Smooth muscle cell (in vitro differentiated cells): ENCODE measurements around the gene BDP1. TPM values are rescaled to one million over a fixed set of nuclear protein-coding genes. Genes with fewer than 3 reads are reported as not detected.
"Not testable (repeated sequence)": the region's sequence is repeated elsewhere in the genome, so short reads cannot be mapped to it uniquely, and the experiment has no call there.

Experiments used
- DNase-seq: peaks from one replicate; lab custom pipeline; 2025; ENCODE audit not compliant: unreplicated experiment; lab: John Stamatoyannopoulos, UW
- H2AFZ ChIP-seq: fragments of 200-600 bp; sonication (generic); 2 replicates; pipeline ENCODE4 v1.6.0; 2016; ENCODE audit warnings: antibody characterized with exemption, low read depth, mild to moderate bottlenecking
- H3F3A ChIP-seq: fragments of 200-600 bp; sonication (generic); 2 replicates; pipeline ENCODE4 v1.6.0; 2017; ENCODE audit warnings: antibody characterized with exemption, low read depth
- H3K27ac ChIP-seq: fragments of 200-600 bp; sonication (generic); 2 replicates; pipeline ENCODE4 v1.5.1; 2016; ENCODE audit warnings: low read depth, mild to moderate bottlenecking
- H3K27me3 ChIP-seq: fragments of 200-600 bp; sonication (generic); 2 replicates; pipeline ENCODE4 v1.6.1; 2016; ENCODE audit warnings: low read depth, mild to moderate bottlenecking
- H3K36me3 ChIP-seq: fragments of 200-600 bp; sonication (generic); 2 replicates; pipeline ENCODE4 v1.5.1; 2016; ENCODE audit warnings: low read depth
- H3K4me1 ChIP-seq: fragments of 200-600 bp; sonication (generic); 2 replicates; pipeline ENCODE4 v1.5.1; 2016; ENCODE audit warnings: low read depth
- H3K4me2 ChIP-seq: fragments of 200-600 bp; sonication (generic); 2 replicates; pipeline ENCODE4 v1.6.0; 2016; ENCODE audit warnings: mild to moderate bottlenecking
- H3K4me3 ChIP-seq: fragments of 200-600 bp; sonication (generic); 2 replicates; pipeline ENCODE4 v1.5.1; 2016; ENCODE audit warnings: mild to moderate bottlenecking
- H3K79me2 ChIP-seq: fragments of 200-600 bp; sonication (generic); 2 replicates; pipeline ENCODE4 v1.6.0; 2016; ENCODE audit warnings: low read depth, mild to moderate bottlenecking
- H3K9ac ChIP-seq: fragments of 200-600 bp; sonication (generic); 2 replicates; pipeline ENCODE4 v1.6.0; 2016; ENCODE audit warnings: low read depth
- H3K9me3 ChIP-seq: fragments of 200-600 bp; sonication (generic); replicated peaks from 2 replicates; pipeline ENCODE4 v1.5.1; 2016; ENCODE audit warnings: low read depth
- H4K20me1 ChIP-seq: fragments of 200-600 bp; sonication (generic); 2 replicates; pipeline ENCODE4 v1.6.0; 2016; ENCODE audit warnings: low read depth
- CTCF ChIP-seq: fragments of 200-600 bp; sonication (generic); IDR thresholded peaks from 2 replicates; pipeline ENCODE4 v1.5.1; 2017; ENCODE audit warnings: borderline replicate concordance, mild to moderate bottlenecking, antibody characterized with exemption; ENCODE audit not compliant: insufficient read depth, poor library complexity, severe bottlenecking
- WGBS: methylation state at CpG from one replicate; pipeline ENCODE4 v1.1.7; 2016; ENCODE audit warnings: low lambda C conversion rate; 5-methylcytosine and 5-hydroxymethylcytosine counted together
- polyA plus RNA-seq: library from polyadenylated mRNA; unstranded; fragments of >200 nt; fragmentation: Nextera tagmentation; extraction: Ambion mirVana; gene quantifications from 2 replicates; pipeline ENCODE4 v1.2.1, GENCODE V29; 2016
- total RNA-seq: library from RNA; depleted of rRNA; stranded (reverse); fragments of >200 nt; gene quantifications from 2 replicates; pipeline ENCODE4 v1.2.3, GENCODE V29; 2014

BDP1 gene
- total and polyA plus RNA-seq, 2 experiments from 2014 or later: 13.5 to 32.8 TPM

- no peaks in the 10 kb centered on the region for H3K79me2 ChIP-seq
- DNase-seq: no peak
- H3K4me1 ChIP-seq: no peaks in the 10 kb centered on the region
- no peaks in the 10 kb centered on the region for H3K9me3 ChIP-seq
- H3K36me3 ChIP-seq: no peaks in the 10 kb centered on the region
- H3K27ac ChIP-seq: no peak overlapping the region
- no peak overlapping the region for H2AFZ ChIP-seq
- H3K9ac ChIP-seq: no peak overlapping the region
- no peaks in the 10 kb centered on the region for H4K20me1 ChIP-seq
- no peak overlapping the region for H3K4me3 ChIP-seq
- no peak overlapping the region for H3K4me2 ChIP-seq
- H3K27me3 ChIP-seq: no peaks in the 10 kb centered on the region
- TF ChIP-seq CTCF: no peak
- no peaks in the 10 kb centered on the region for H3F3A ChIP-seq
- WGBS: 85% methylated on average over 7 of the region's 7 CpGs
Measured at GRCh38 chr5:71573591-71573990, 118.1 kb downstream of the BDP1 start.

GRCh38 chr5:71575588-71575987, 120.1 kb downstream of the BDP1 start:
- H2AFZ ChIP-seq, H3K27me3 ChIP-seq, H3K9me3 ChIP-seq, H3K27ac ChIP-seq, H3K79me2 ChIP-seq, H3K4me2 ChIP-seq, H3F3A ChIP-seq, H3K36me3 ChIP-seq, DNase-seq, H4K20me1 ChIP-seq, H3K4me3 ChIP-seq, H3K9ac ChIP-seq, H3K4me1 ChIP-seq: not testable (repeated sequence)
- WGBS: 95% methylated on average over 4 of the region's 4 CpGs

GRCh38 chr5:71576241-71576640, 120.8 kb downstream of the BDP1 start:
- no peak for DNase-seq
- Histone ChIP-seq H3F3A (no peaks in the 10 kb centered on the region), H3K4me3 (no peak overlapping the region), H4K20me1 (no peaks in the 10 kb centered on the region), H3K9ac (no peak overlapping the region), H3K4me1 (no peaks in the 10 kb centered on the region), H2AFZ (no peak overlapping the region), H3K36me3 (no peaks in the 10 kb centered on the region), H3K27me3 (no peaks in the 10 kb centered on the region), H3K27ac (no peak overlapping the region), H3K4me2 (no peak overlapping the region), H3K9me3 (no peaks in the 10 kb centered on the region), H3K79me2 (no peaks in the 10 kb centered on the region)
- TF ChIP-seq CTCF: no peak
- WGBS: 98% methylated on average over 3 of the region's 3 CpGs

GRCh38 chr5:71577839-71578238, 122.4 kb downstream of the BDP1 start:
- H3K27ac ChIP-seq, H3F3A ChIP-seq, H3K27me3 ChIP-seq, DNase-seq, H3K79me2 ChIP-seq, H3K4me2 ChIP-seq, H3K9me3 ChIP-seq, H2AFZ ChIP-seq, H3K9ac ChIP-seq, H3K4me1 ChIP-seq, H3K36me3 ChIP-seq, H4K20me1 ChIP-seq, H3K4me3 ChIP-seq: not testable (repeated sequence)
- WGBS: 72% methylated on average over 6 of the region's 6 CpGs

GRCh38 chr5:71582945-71583584, 127.6 kb downstream of the BDP1 start:
- Histone ChIP-seq H3K36me3 (no peaks in the 10 kb centered on the region), H3K4me2 (no peak overlapping the region), H3K4me1 (no peaks in the 10 kb centered on the region), H3K9me3 (no peaks in the 10 kb centered on the region), H3K79me2 (no peaks in the 10 kb centered on the region), H3K4me3 (no peak overlapping the region), H2AFZ (no peak overlapping the region), H3K27ac (no peak overlapping the region), H3K9ac (no peak overlapping the region), H4K20me1 (no peaks in the 10 kb centered on the region), H3F3A (no peaks in the 10 kb centered on the region), H3K27me3 (no peaks in the 10 kb centered on the region)
- no peak for DNase-seq
- 96% methylated on average over 4 of the region's 4 CpGs for WGBS
- no peak for TF ChIP-seq CTCF
